Smooth muscle cell (in vitro differentiated cells): ENCODE results near the gene SUSD4. TPM values are rescaled to one million over a fixed set of nuclear protein-coding genes. Genes with fewer than 3 reads are reported as not detected.

Experiments used
- DNase-seq: peaks from one replicate; lab custom pipeline; 2025; ENCODE audit not compliant: unreplicated experiment; lab: John Stamatoyannopoulos, UW
- H2AFZ ChIP-seq: fragments of 200-600 bp; sonication (generic); 2 replicates; pipeline ENCODE4 v1.6.0; 2016; ENCODE audit warnings: antibody characterized with exemption, low read depth, mild to moderate bottlenecking
- H3F3A ChIP-seq: fragments of 200-600 bp; sonication (generic); 2 replicates; pipeline ENCODE4 v1.6.0; 2017; ENCODE audit warnings: antibody characterized with exemption, low read depth
- H3K27ac ChIP-seq: fragments of 200-600 bp; sonication (generic); 2 replicates; pipeline ENCODE4 v1.5.1; 2016; ENCODE audit warnings: low read depth, mild to moderate bottlenecking
- H3K27me3 ChIP-seq: fragments of 200-600 bp; sonication (generic); 2 replicates; pipeline ENCODE4 v1.6.1; 2016; ENCODE audit warnings: low read depth, mild to moderate bottlenecking
- H3K36me3 ChIP-seq: fragments of 200-600 bp; sonication (generic); 2 replicates; pipeline ENCODE4 v1.5.1; 2016; ENCODE audit warnings: low read depth
- H3K4me1 ChIP-seq: fragments of 200-600 bp; sonication (generic); 2 replicates; pipeline ENCODE4 v1.5.1; 2016; ENCODE audit warnings: low read depth
- H3K4me2 ChIP-seq: fragments of 200-600 bp; sonication (generic); 2 replicates; pipeline ENCODE4 v1.6.0; 2016; ENCODE audit warnings: mild to moderate bottlenecking
- H3K4me3 ChIP-seq: fragments of 200-600 bp; sonication (generic); 2 replicates; pipeline ENCODE4 v1.5.1; 2016; ENCODE audit warnings: mild to moderate bottlenecking
- H3K79me2 ChIP-seq: fragments of 200-600 bp; sonication (generic); 2 replicates; pipeline ENCODE4 v1.6.0; 2016; ENCODE audit warnings: low read depth, mild to moderate bottlenecking
- H3K9ac ChIP-seq: fragments of 200-600 bp; sonication (generic); 2 replicates; pipeline ENCODE4 v1.6.0; 2016; ENCODE audit warnings: low read depth
- H3K9me3 ChIP-seq: fragments of 200-600 bp; sonication (generic); replicated peaks from 2 replicates; pipeline ENCODE4 v1.5.1; 2016; ENCODE audit warnings: low read depth
- H4K20me1 ChIP-seq: fragments of 200-600 bp; sonication (generic); 2 replicates; pipeline ENCODE4 v1.6.0; 2016; ENCODE audit warnings: low read depth
- CTCF ChIP-seq: fragments of 200-600 bp; sonication (generic); IDR thresholded peaks from 2 replicates; pipeline ENCODE4 v1.5.1; 2017; ENCODE audit warnings: borderline replicate concordance, mild to moderate bottlenecking, antibody characterized with exemption; ENCODE audit not compliant: insufficient read depth, poor library complexity, severe bottlenecking
- WGBS: methylation state at CpG from one replicate; pipeline ENCODE4 v1.1.7; 2016; ENCODE audit warnings: low lambda C conversion rate; 5-methylcytosine and 5-hydroxymethylcytosine counted together
- polyA plus RNA-seq: library from polyadenylated mRNA; unstranded; fragments of >200 nt; fragmentation: Nextera tagmentation; extraction: Ambion mirVana; gene quantifications from 2 replicates; pipeline ENCODE4 v1.2.1, GENCODE V29; 2016
- total RNA-seq: library from RNA; depleted of rRNA; stranded (reverse); fragments of >200 nt; gene quantifications from 2 replicates; pipeline ENCODE4 v1.2.3, GENCODE V29; 2014

SUSD4 gene
- total and polyA plus RNA-seq, 2 experiments from 2014 or later, result 4.5 to 5.1 TPM

- Histone ChIP-seq H3K4me3 (no peak overlapping the region), H3K27ac (no peak overlapping the region), H3K9me3 (no peaks in the 10 kb centered on the region), H3K4me1 (no peaks in the 10 kb centered on the region), H3K4me2 (no peak overlapping the region), H4K20me1 (no peaks in the 10 kb centered on the region), H3K9ac (no peak overlapping the region), H3K36me3 (no peaks in the 10 kb centered on the region), H3K27me3 (no peaks in the 10 kb centered on the region), H3K79me2 (no peaks in the 10 kb centered on the region), H3F3A (no peaks in the 10 kb centered on the region), H2AFZ (no peak overlapping the region)
- TF ChIP-seq CTCF, result no peak
- no peak for DNase-seq
Observed at GRCh38 chr1:223313415-223313754, 50.6 kb downstream of the SUSD4 start.

- Histone ChIP-seq H3K9me3 (no peaks in the 10 kb centered on the region), H3K27me3 (no peaks in the 10 kb centered on the region), H3K36me3 (no peaks in the 10 kb centered on the region), H4K20me1 (no peaks in the 10 kb centered on the region), H3K4me2 (no peak overlapping the region), H3F3A (no peaks in the 10 kb centered on the region), H3K4me1 (no peaks in the 10 kb centered on the region), H3K27ac (no peak overlapping the region), H3K79me2 (no peaks in the 10 kb centered on the region), H2AFZ (no peak overlapping the region), H3K9ac (no peak overlapping the region), H3K4me3 (no peak overlapping the region)
- no peak for DNase-seq
- no peak for TF ChIP-seq CTCF
- WGBS, result 61% methylated on average over 5 of the region's 5 CpGs
Observed at GRCh38 chr1:223312705-223313414, 51.1 kb downstream of the SUSD4 start.

- Histone ChIP-seq H3F3A (no peaks in the 10 kb centered on the region), H3K4me1 (no peaks in the 10 kb centered on the region), H3K9ac (no peak overlapping the region), H3K4me3 (no peak overlapping the region), H2AFZ (no peak overlapping the region), H3K36me3 (no peaks in the 10 kb centered on the region), H4K20me1 (no peaks in the 10 kb centered on the region), H3K27me3 (no peaks in the 10 kb centered on the region), H3K27ac (no peak overlapping the region), H3K4me2 (no peak overlapping the region), H3K79me2 (no peaks in the 10 kb centered on the region), H3K9me3 (no peaks in the 10 kb centered on the region)
- 94% methylated on average over 2 of the region's 2 CpGs for WGBS
- no peak for TF ChIP-seq CTCF
- no peak for DNase-seq
Observed at GRCh38 chr1:223312273-223312672, 51.7 kb downstream of the SUSD4 start.

- Histone ChIP-seq H3K9me3 (no peaks in the 10 kb centered on the region), H3K9ac (no peak overlapping the region), H3K4me1 (no peaks in the 10 kb centered on the region), H3F3A (no peaks in the 10 kb centered on the region), H3K27me3 (no peaks in the 10 kb centered on the region), H4K20me1 (no peaks in the 10 kb centered on the region), H3K4me3 (no peak overlapping the region), H3K36me3 (no peaks in the 10 kb centered on the region), H3K79me2 (no peaks in the 10 kb centered on the region), H3K4me2 (no peak overlapping the region), H3K27ac (no peak overlapping the region), H2AFZ (no peak overlapping the region)
- no peak for DNase-seq
- TF ChIP-seq CTCF, result no peak
- WGBS, result 84% methylated on average over 3 of the region's 3 CpGs
Observed at GRCh38 chr1:223311826-223312225, 52.1 kb downstream of the SUSD4 start.
